Stomach (tissue), 9 donors: ENCODE data around the gene TTYH3. TPM values are rescaled to one million over a fixed set of nuclear protein-coding genes. Genes with fewer than 3 reads are reported as not detected.

ENCODE experiments used
- DNase-seq, 2 donors: peaks; one replicate each; pipeline versions ENCODE4 v3.0.0 to v3.0.0-alpha.2; 2013 to 2019
- H3K27ac ChIP-seq, 5 donors: fragments of 200-600 bp in 4 of 5; sonication (generic) in 4 of 5; one replicate each; pipeline ENCODE4 v1.5.1; 2013 to 2019; ENCODE audit warnings: mild to moderate bottlenecking in 1 of 5, moderate library complexity in 1 of 5
- H3K27me3 ChIP-seq, 3 donors: fragments of 200-600 bp; sonication (generic); one replicate each; pipeline ENCODE4 v1.5.1; 2017 to 2019; ENCODE audit warnings: mixed run types in 1 of 3
- H3K36me3 ChIP-seq, 4 donors: fragments of 200-600 bp; sonication (generic); 1 replicate in 3 of 4; 2 replicates in 1 of 4; pipeline ENCODE4 v1.5.1; 2016 to 2019
- H3K4me1 ChIP-seq, 4 donors: fragments of 200-600 bp; sonication (generic); one replicate each; pipeline ENCODE4 v1.5.1; 2016 to 2019
- H3K4me3 ChIP-seq, 4 donors: fragments of 200-600 bp; sonication (generic) in 3 of 4; one replicate each; pipeline ENCODE4 v1.5.1; 2016 to 2019; ENCODE audit warnings: mild to moderate bottlenecking in 1 of 4
- H3K9me3 ChIP-seq, 4 donors: fragments of 200-600 bp; sonication (generic); one replicate each; pipeline ENCODE4 v1.5.1; 2016 to 2019
- CTCF ChIP-seq, 7 experiments: fragments of 450-650 bp in 4 of 7; fragments of 200-600 bp in 3 of 7; sonication (generic) in 3 of 7; IDR thresholded peaks; one replicate each; pipeline ENCODE4 v1.5.1; 2016 to 2019; ENCODE audit warnings: antibody characterized with exemption in 7 of 7, control low read depth in 2 of 7, mild to moderate bottlenecking in 1 of 7
- EP300 ChIP-seq: sonication (generic); formaldehyde crosslinking; IDR thresholded peaks from one replicate; pipeline ENCODE4 v1.6.1; 2017; ENCODE audit warnings: antibody characterized with exemption
- POLR2A ChIP-seq, 4 donors: fragments of 450-650 bp; IDR thresholded peaks; one replicate each; pipeline ENCODE4 v1.6.1; 2016; ENCODE audit warnings: antibody characterized with exemption in 4 of 4, control low read depth in 2 of 4, mild to moderate bottlenecking in 1 of 4, moderate library complexity in 1 of 4
- POLR2AphosphoS5 ChIP-seq, 3 donors: sonication (generic); formaldehyde crosslinking; IDR thresholded peaks; one replicate each; pipeline ENCODE4 v1.6.1; 2016; ENCODE audit warnings: antibody characterized with exemption in 3 of 3
- WGBS, 5 donors: extraction: QIAGEN DNeasy Blood & Tissue Kit in 3 of 5; methylation state at CpG; one replicate each; pipeline versions ENCODE4 v1.1.5 to v1.1.7; 2013 to 2018; 5-methylcytosine and 5-hydroxymethylcytosine counted together
- intact Hi-C: fragments of 100-400 bp; cut with DNase I; formaldehyde crosslinking; loops from one replicate; pipeline ENCODE4 v1.15.1; 2023; ENCODE audit warnings: low total_unique reads
- polyA plus RNA-seq, 3 donors: library from polyadenylated mRNA; stranded (reverse); fragments of 200-250 nt; gene quantifications; one replicate each; pipeline ENCODE4 v1.2.3, GENCODE V29; 2013
- total RNA-seq, 5 donors: library from RNA; depleted of rRNA; stranded (reverse); fragments of >200 nt; gene quantifications; one replicate each; pipeline versions ENCODE4 v1.1.0 to v1.2.3, GENCODE V29; 2014 to 2016
- donor health status: healthy with polysubstance abuse.
- donor health status: Bipolar disorder and iron deficiency.
- donor health status: healthy.

TTYH3 gene
- total and polyA plus RNA-seq, 8 donors, result 4.1 to 79.1 (median 16.2) TPM

- Histone ChIP-seq H3K4me3 (no peak overlapping the region), H3K4me1 (peaks cover 44 to 97% (median 82%) of the 10 kb centered on the region in 4 donors), H3K27ac (peak overlapping the region in 4 of 5 donors; percentile 42 to 61 (median 48)), H3K27me3 (no peaks in the 10 kb centered on the region), H3K36me3 (no peaks in the 10 kb centered on the region), H3K9me3 (no peaks in the 10 kb centered on the region)
- TF ChIP-seq EP300 (no peak), POLR2A (IDR thresholded peaks at IDR 0.05) (no peak), POLR2AphosphoS5 (IDR thresholded peaks at IDR 0.05) (no peak), CTCF (IDR thresholded peaks at IDR 0.05) (no peak)
- intact Hi-C loops, result no loop called here
- no peak for DNase-seq
- whole genome bisulfite sequencing, 5 donors, result 88 to 94% (median 92%) methylated on average over 13 to 17 of the region's 17 CpGs
These were observed 5.3 kb downstream of the TTYH3 start for GRCh38 chr7:2637066-2637471.

GRCh38 chr7:2637505-2638223, 5.9 kb downstream of the TTYH3 start:
- no peaks in the 10 kb centered on the region for H3K9me3 ChIP-seq
- no peak for DNase-seq
- intact Hi-C loops, result no loop called here
- TF ChIP-seq POLR2A (IDR thresholded peaks at IDR 0.05), result no peak
- no peak for TF ChIP-seq POLR2AphosphoS5 (IDR thresholded peaks at IDR 0.05)
- TF ChIP-seq CTCF (IDR thresholded peaks at IDR 0.05), result no peak
- TF ChIP-seq EP300, result no peak
- H3K27ac ChIP-seq, result peak overlapping the region in 4 of 5 donors; percentile 42 to 86 (median 58)
- H3K27me3 ChIP-seq, result no peaks in the 10 kb centered on the region
- H3K4me3 ChIP-seq, result no peak overlapping the region
- WGBS, 5 donors, result 71 to 83% (median 77%) methylated on average over 5 to 23 of the region's 23 CpGs
- H3K4me1 ChIP-seq, result peaks cover 40 to 96% (median 78%) of the 10 kb centered on the region in 4 donors
- no peaks in the 10 kb centered on the region for H3K36me3 ChIP-seq

- H3K27me3 ChIP-seq, result no peaks in the 10 kb centered on the region
- peak overlapping the region in 4 of 5 donors; percentile 42 to 86 (median 58) for H3K27ac ChIP-seq
- H3K36me3 ChIP-seq, result no peaks in the 10 kb centered on the region
- TF ChIP-seq EP300, result no peak
- TF ChIP-seq CTCF (IDR thresholded peaks at IDR 0.05), result no peak
- no peak for TF ChIP-seq POLR2A (IDR thresholded peaks at IDR 0.05)
- no peak for TF ChIP-seq POLR2AphosphoS5 (IDR thresholded peaks at IDR 0.05)
- H3K9me3 ChIP-seq, result no peaks in the 10 kb centered on the region
- DNase-seq, result no peak
- no peak overlapping the region for H3K4me3 ChIP-seq
- intact Hi-C loops, result no loop called here
- 48 to 80% (median 78%) methylated on average over 24 to 34 of the region's 34 CpGs for WGBS, 5 donors
- peaks cover 32 to 91% (median 74%) of the 10 kb centered on the region in 4 donors for H3K4me1 ChIP-seq
These were observed 6.6 kb downstream of the TTYH3 start for GRCh38 chr7:2638224-2638991.

- H3K27ac ChIP-seq, result peak overlapping the region in 3 of 5 donors; percentile 61 to 86 (median 84)
These were observed 7.4 kb downstream of the TTYH3 start for GRCh38 chr7:2639181-2639681.

More at GRCh38 chr7:2639181-2639681, 7.4 kb downstream of the TTYH3 start:
- Histone ChIP-seq H3K4me1 (peaks cover 24 to 91% (median 73%) of the 10 kb centered on the region in 4 donors), H3K9me3 (no peaks in the 10 kb centered on the region), H3K36me3 (no peaks in the 10 kb centered on the region), H3K4me3 (no peak overlapping the region), H3K27me3 (no peaks in the 10 kb centered on the region)
- DNase-seq, result no peak
- TF ChIP-seq CTCF (IDR thresholded peaks at IDR 0.05), result no peak
- no peak for TF ChIP-seq POLR2A (IDR thresholded peaks at IDR 0.05)
- no peak for TF ChIP-seq POLR2AphosphoS5 (IDR thresholded peaks at IDR 0.05)
- no peak for TF ChIP-seq EP300
- intact Hi-C loops, result no loop called here
- WGBS, 5 donors, result 82 to 96% (median 88%) methylated on average over 5 to 24 of the region's 24 CpGs
